HL-60/S4 treated with retinoic acid at 250 ng/mL for 4 days and 3 days (cell line): ENCODE results near the gene KRTAP12-4.
"Not testable (repeated sequence)": the region's sequence is repeated elsewhere in the genome, so short reads cannot be mapped to it uniquely, and the experiment has no call there.

Source experiments
- in situ Hi-C: fragments of 300-500 bp; cut with MboI; formaldehyde crosslinking; loops from 2 replicates; pipeline ENCODE4 v1.7.0; 2022; ENCODE audit warnings: low sequenced_read_pairs

KRTAP12-4 gene

GRCh38 chr21:44613386-44614155 lies 40.9 kb downstream of the KRTAP12-4 start:
- in situ Hi-C loops = no loop called here

- in situ Hi-C loops = no loop called here
Observed at GRCh38 chr21:44612669-44613229, 41.7 kb downstream of the KRTAP12-4 start.

- in situ Hi-C loops = no loop called here
Observed at GRCh38 chr21:44612029-44612486, 42.4 kb downstream of the KRTAP12-4 start, which contains the start of gene KRTAP10-8. Gene KRTAP10-8 (plus strand): TSS chr21:44612079. CDS start chr21:44612101, 22 bp downstream.

GRCh38 chr21:44611551-44611950 lies 42.9 kb downstream of the KRTAP12-4 start:
- in situ Hi-C loops = no loop called here

- in situ Hi-C loops = not testable (repeated sequence)
Observed at GRCh38 chr21:44610157-44610843, 44.2 kb downstream of the KRTAP12-4 start.

- in situ Hi-C loops = no loop called here
Observed at GRCh38 chr21:44609193-44609592, 45.3 kb downstream of the KRTAP12-4 start.

- in situ Hi-C loops = no loop called here
Observed at GRCh38 chr21:44606495-44606894, 48.0 kb downstream of the KRTAP12-4 start.
